H9 (cell line): ENCODE measurements around the gene MRPL28. TPM values are rescaled to one million over a fixed set of nuclear protein-coding genes. Genes with fewer than 3 reads are reported as not detected.

Source experiments
- DNase-seq: peaks from one replicate; pipeline ENCODE4 v3.0.0-alpha.2; 2017
- H2AFZ ChIP-seq: one replicate; pipeline ENCODE4 v1.6.1; 2013; ENCODE audit warnings: mild to moderate bottlenecking, low read length, control low read depth, moderate library complexity
- H2AK5ac ChIP-seq: 2 replicates; pipeline ENCODE4 v1.6.1; 2013; ENCODE audit warnings: low read length, control low read depth, mixed read lengths; ENCODE audit not compliant: insufficient read length
- H2BK120ac ChIP-seq: one replicate; pipeline ENCODE4 v1.6.1; 2013; ENCODE audit warnings: low read depth, mild to moderate bottlenecking, low read length, control low read depth, inconsistent platforms; ENCODE audit not compliant: poor library complexity, severe bottlenecking
- H2BK12ac ChIP-seq: 2 replicates; pipeline ENCODE4 v1.6.1; 2013; ENCODE audit warnings: low read length, control low read depth, mixed read lengths, low read depth; ENCODE audit not compliant: insufficient read length
- H2BK15ac ChIP-seq: 2 replicates; pipeline ENCODE4 v1.6.1; 2013; ENCODE audit warnings: low read depth, low read length, control low read depth
- H2BK20ac ChIP-seq: one replicate; pipeline ENCODE4 v1.6.1; 2013; ENCODE audit warnings: low read depth, mild to moderate bottlenecking, low read length, control low read depth, inconsistent platforms; ENCODE audit not compliant: poor library complexity, severe bottlenecking
- H2BK5ac ChIP-seq: 2 replicates; pipeline ENCODE4 v1.6.1; 2013; ENCODE audit warnings: low read length, control low read depth, mixed read lengths; ENCODE audit not compliant: insufficient read length
- H3K14ac ChIP-seq: 2 replicates; pipeline ENCODE4 v1.6.1; 2013; ENCODE audit warnings: low read length, control low read depth; ENCODE audit not compliant: insufficient read depth
- H3K18ac ChIP-seq: 2 replicates; pipeline ENCODE4 v1.6.1; 2013; ENCODE audit warnings: low read depth, mild to moderate bottlenecking, mixed read lengths, low read length, control low read depth; ENCODE audit not compliant: insufficient read length
- H3K23ac ChIP-seq: 2 replicates; pipeline ENCODE4 v1.6.1; 2013; ENCODE audit warnings: low read length, control low read depth, mixed read lengths, low read depth; ENCODE audit not compliant: insufficient read length
- H3K23me2 ChIP-seq: 2 replicates; pipeline ENCODE4 v1.6.1; 2013; ENCODE audit warnings: low read depth, mild to moderate bottlenecking, mixed read lengths, low read length, control low read depth; ENCODE audit not compliant: insufficient read length, poor library complexity, severe bottlenecking
- H3K27ac ChIP-seq: 2 replicates; pipeline ENCODE4 v1.5.1; 2013; ENCODE audit warnings: low read length, control low read depth, mixed read lengths, low read depth; ENCODE audit not compliant: insufficient read length
- H3K27me3 ChIP-seq: 2 replicates; pipeline ENCODE4 v1.6.1; 2013; ENCODE audit warnings: low read length, control low read depth, inconsistent platforms; ENCODE audit not compliant: insufficient read depth
- H3K4ac ChIP-seq: 2 replicates; pipeline ENCODE4 v1.6.1; 2013; ENCODE audit warnings: low read depth, mild to moderate bottlenecking, control low read depth, inconsistent platforms, low read length, moderate library complexity
- H3K4me1 ChIP-seq: 2 replicates; pipeline ENCODE4 v1.6.1; 2013; ENCODE audit warnings: low read length, control low read depth, inconsistent platforms; ENCODE audit not compliant: insufficient read depth
- H3K4me2 ChIP-seq: 2 replicates; pipeline ENCODE4 v1.6.1; 2013; ENCODE audit warnings: low read length, control low read depth, mixed read lengths; ENCODE audit not compliant: insufficient read length, insufficient read depth
- H3K56ac ChIP-seq: 2 replicates; pipeline ENCODE4 v1.6.1; 2013; ENCODE audit warnings: low read depth, mild to moderate bottlenecking, mixed read lengths, low read length, control low read depth; ENCODE audit not compliant: insufficient read length
- H3K79me1 ChIP-seq: 2 replicates; pipeline ENCODE4 v1.6.1; 2013; ENCODE audit warnings: low read depth, mild to moderate bottlenecking, moderate library complexity, low read length, control low read depth, inconsistent platforms; ENCODE audit not compliant: insufficient read depth, poor library complexity, severe bottlenecking
- H3K79me2 ChIP-seq: 2 replicates; pipeline ENCODE4 v1.6.1; 2013; ENCODE audit warnings: low read length, control low read depth, inconsistent platforms; ENCODE audit not compliant: insufficient read depth
- H3K9ac ChIP-seq: 2 replicates; pipeline ENCODE4 v1.6.1; 2013; ENCODE audit warnings: low read length, control low read depth, mixed read lengths; ENCODE audit not compliant: insufficient read length; ENCODE audit errors: extremely low read depth
- H3K9me3 ChIP-seq: one replicate; pipeline ENCODE4 v1.6.1; 2013; ENCODE audit warnings: low read depth, low read length, inconsistent platforms; ENCODE audit not compliant: control insufficient read depth
- H3T11ph ChIP-seq: one replicate; pipeline ENCODE4 v1.6.1; 2013; ENCODE audit warnings: mild to moderate bottlenecking, low read length, control low read depth, inconsistent platforms
- H4K20me1 ChIP-seq: one replicate; pipeline ENCODE4 v1.6.1; 2013; ENCODE audit not compliant: control insufficient read depth, insufficient read length, insufficient read depth
- H4K5ac ChIP-seq: 2 replicates; pipeline ENCODE4 v1.6.1; 2013; ENCODE audit warnings: low read depth, mild to moderate bottlenecking, mixed read lengths, low read length, control low read depth; ENCODE audit not compliant: insufficient read length
- H4K8ac ChIP-seq: replicated peaks from 2 replicates; pipeline ENCODE4 v1.6.1; 2013; ENCODE audit warnings: low read length, control low read depth, mixed read lengths, low read depth; ENCODE audit not compliant: insufficient read length
- H4K91ac ChIP-seq: 2 replicates; pipeline ENCODE4 v1.6.1; 2013; ENCODE audit warnings: low read depth, mild to moderate bottlenecking, moderate library complexity, mixed read lengths, low read length, control low read depth; ENCODE audit not compliant: insufficient read length
- H3K27ac Mint-ChIP-seq, 3 experiments: 2 replicates in 2 of 3; 3 replicates in 1 of 3; pipeline ENCODE4 v1.8.0; 2020 to 2021; ENCODE audit warnings: mixed read lengths in 3 of 3, mild to moderate bottlenecking in 1 of 3, moderate library complexity in 1 of 3
- H3K27me3 Mint-ChIP-seq: 2 replicates; pipeline ENCODE4 v1.8.0; 2021; ENCODE audit warnings: low read depth, mild to moderate bottlenecking, moderate library complexity, mixed read lengths
- H3K36me3 Mint-ChIP-seq, 3 experiments: 2 replicates in 2 of 3; 3 replicates in 1 of 3; pipeline ENCODE4 v1.8.0; 2020 to 2021; ENCODE audit warnings: low read depth in 3 of 3, mixed read lengths in 3 of 3; ENCODE audit not compliant: insufficient read depth in 1 of 3
- H3K4me1 Mint-ChIP-seq, 2 experiments: 2 replicates each; pipeline ENCODE4 v1.8.0; 2020; ENCODE audit warnings: mixed read lengths in 2 of 2
- H3K4me3 Mint-ChIP-seq, 2 experiments: 2 replicates in 1 of 2; 3 replicates in 1 of 2; pipeline ENCODE4 v1.8.0; 2020 to 2021; ENCODE audit warnings: mild to moderate bottlenecking in 2 of 2, mixed read lengths in 2 of 2, moderate library complexity in 1 of 2
- H3K9me3 Mint-ChIP-seq, 2 experiments: 2 replicates in 1 of 2; 3 replicates in 1 of 2; pipeline ENCODE4 v1.8.0; 2020; ENCODE audit warnings: mild to moderate bottlenecking in 2 of 2, mixed read lengths in 2 of 2, moderate library complexity in 1 of 2
- CTCF ChIP-seq: fragments of 200-600 bp; sonication (generic); conservative IDR thresholded peaks from 3 replicates; pipeline ENCODE4 v1.8.0; 2021; ENCODE audit warnings: antibody characterized with exemption, mild to moderate bottlenecking
- WGBS: extraction: QIAGEN DNeasy Blood & Tissue Kit; methylation state at CpG from one replicate; pipeline ENCODE4 v1.1.7; 2013; ENCODE audit warnings: missing lambda C conversion rate, low lambda C conversion rate, mixed read lengths; ENCODE audit not compliant: insufficient read length; ENCODE audit errors: extremely low coverage; 5-methylcytosine and 5-hydroxymethylcytosine counted together
- total RNA-seq: library from RNA; stranded (reverse); gene quantifications from 2 replicates; pipeline ENCODE4 v1.2.1, GENCODE V29; 2021

The MRPL28 gene
- total RNA-seq, 1 experiment from 2014 or later = 154 TPM

GRCh38 chr16:392450-393030, 22.2 kb upstream of the MRPL28 start:
- H3K27ac ChIP-seq = no peak overlapping the region

More at GRCh38 chr16:392450-393030, 22.2 kb upstream of the MRPL28 start:
- no peak for TF ChIP-seq CTCF
- H3K18ac ChIP-seq = no peak overlapping the region
- H3K9me3 ChIP-seq = no peaks in the 10 kb centered on the region
- no peaks in the 10 kb centered on the region for H4K20me1 ChIP-seq
- no peak overlapping the region for H2AFZ ChIP-seq
- H3K4me1 Mint-ChIP-seq = peaks cover 28 to 31% of the 10 kb centered on the region in 2 experiments
- no peak overlapping the region for H3K4ac ChIP-seq
- no CpG with 5 or more reads among the region's 7 CpGs for WGBS
- H4K91ac ChIP-seq = no peak overlapping the region
- peaks cover 7 to 14% of the 10 kb centered on the region in 2 experiments for H3K9me3 Mint-ChIP-seq
- H2BK120ac ChIP-seq = no peak overlapping the region
- no peaks in the 10 kb centered on the region for H3K79me2 ChIP-seq
- H3K4me3 Mint-ChIP-seq = no peak overlapping the region
- H3K56ac ChIP-seq = no peak overlapping the region
- H3K27me3 Mint-ChIP-seq = no peaks in the 10 kb centered on the region
- no peak overlapping the region for H3K23ac ChIP-seq
- H3K27ac Mint-ChIP-seq = no peak overlapping the region; a peak in 1 of 7 replicates
- H2AK5ac ChIP-seq = no peak overlapping the region
- H3K27me3 ChIP-seq = no peaks in the 10 kb centered on the region
- no peak overlapping the region for H2BK20ac ChIP-seq
- no peak overlapping the region for H2BK5ac ChIP-seq
- no peak overlapping the region for H3K4me2 ChIP-seq
- H3K36me3 Mint-ChIP-seq = peaks cover 7 to 11% (median 8%) of the 10 kb centered on the region in 3 experiments; a peak in 5 of 7 replicates
- H3K9ac ChIP-seq = no peak overlapping the region
- H4K5ac ChIP-seq = no peak overlapping the region
- no peak overlapping the region for H4K8ac ChIP-seq
- no peak for DNase-seq
- no peaks in the 10 kb centered on the region; the same call in 1 of the 2 replicates for H3K4me1 ChIP-seq
- no peak overlapping the region for H2BK15ac ChIP-seq
- no peaks in the 10 kb centered on the region for H3K23me2 ChIP-seq
- H3T11ph ChIP-seq = no peak overlapping the region
- no peak overlapping the region for H3K14ac ChIP-seq
- H3K79me1 ChIP-seq = no peaks in the 10 kb centered on the region
- no peak overlapping the region for H2BK12ac ChIP-seq
